ENCODE results near the gene ULK4. TPM values are rescaled to one million over a fixed set of nuclear protein-coding genes. Genes with fewer than 3 reads are reported as not detected.

ULK4 gene
- total and polyA plus RNA-seq, 12 donors, result 1.6 to 24.5 (median 6.9) TPM

DNA sequence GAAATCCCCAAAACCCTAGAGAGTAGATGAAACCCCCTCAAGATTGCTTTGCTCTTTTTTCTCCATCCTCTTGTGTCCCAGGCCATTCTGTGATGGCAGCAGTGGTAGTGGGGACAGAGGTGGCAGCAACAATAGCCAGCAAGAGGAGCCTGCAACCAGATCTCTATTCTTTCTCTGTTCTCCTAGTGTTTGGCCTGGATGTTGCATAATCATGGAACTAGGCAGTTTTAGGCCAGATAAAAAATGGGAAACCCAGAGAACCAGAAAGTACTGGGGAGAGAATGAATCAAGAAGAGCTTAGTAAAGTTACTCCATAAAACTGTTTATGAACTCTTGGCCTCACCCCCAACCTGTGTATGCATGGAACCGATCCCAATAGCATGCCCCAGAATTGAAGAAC is 710.3 kb downstream of the ULK4 start:
- no peak overlapping the region for H3K4me3 ChIP-seq
- no peak overlapping the region for H3K27ac ChIP-seq
- H3K36me3 ChIP-seq (replicated peaks in 1 of 2), result no peaks in the 10 kb centered on the region
- no peaks in the 10 kb centered on the region for H3K9me3 ChIP-seq (replicated peaks in 1 of 3)
- no peaks in the 10 kb centered on the region for H3K4me1 ChIP-seq (replicated peaks in 1 of 2)
- intact Hi-C loops (cut with DNase I), result no loop called here
- no peak for DNase-seq
- TF ChIP-seq, protein P1, sequence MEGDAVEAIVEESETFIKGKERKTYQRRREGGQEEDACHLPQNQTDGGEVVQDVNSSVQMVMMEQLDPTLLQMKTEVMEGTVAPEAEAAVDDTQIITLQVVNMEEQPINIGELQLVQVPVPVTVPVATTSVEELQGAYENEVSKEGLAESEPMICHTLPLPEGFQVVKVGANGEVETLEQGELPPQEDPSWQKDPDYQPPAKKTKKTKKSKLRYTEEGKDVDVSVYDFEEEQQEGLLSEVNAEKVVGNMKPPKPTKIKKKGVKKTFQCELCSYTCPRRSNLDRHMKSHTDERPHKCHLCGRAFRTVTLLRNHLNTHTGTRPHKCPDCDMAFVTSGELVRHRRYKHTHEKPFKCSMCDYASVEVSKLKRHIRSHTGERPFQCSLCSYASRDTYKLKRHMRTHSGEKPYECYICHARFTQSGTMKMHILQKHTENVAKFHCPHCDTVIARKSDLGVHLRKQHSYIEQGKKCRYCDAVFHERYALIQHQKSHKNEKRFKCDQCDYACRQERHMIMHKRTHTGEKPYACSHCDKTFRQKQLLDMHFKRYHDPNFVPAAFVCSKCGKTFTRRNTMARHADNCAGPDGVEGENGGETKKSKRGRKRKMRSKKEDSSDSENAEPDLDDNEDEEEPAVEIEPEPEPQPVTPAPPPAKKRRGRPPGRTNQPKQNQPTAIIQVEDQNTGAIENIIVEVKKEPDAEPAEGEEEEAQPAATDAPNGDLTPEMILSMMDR (IDR thresholded peaks at IDR 0.05), result no peak
- TF ChIP-seq POLR2A (IDR thresholded peaks at IDR 0.05), result no peak
- no peaks in the 10 kb centered on the region for H3K27me3 ChIP-seq
- WGBS, 4 donors, result 88 to 100% (median 98%) methylated on average over 1 of the region's 1 CpG

GRCh38 chr3:41250825-41251224 is 711.1 kb downstream of the ULK4 start:
- H3K36me3 ChIP-seq (replicated peaks in 1 of 2), result no peaks in the 10 kb centered on the region
- H3K27me3 ChIP-seq, result no peaks in the 10 kb centered on the region
- DNase-seq, result no peak
- no peak overlapping the region for H3K4me3 ChIP-seq
- TF ChIP-seq, protein P1 (IDR thresholded peaks at IDR 0.05), result no peak
- no peak for TF ChIP-seq POLR2A (IDR thresholded peaks at IDR 0.05)
- H3K9me3 ChIP-seq (replicated peaks in 1 of 3), result no peaks in the 10 kb centered on the region
- H3K4me1 ChIP-seq (replicated peaks in 1 of 2), result no peaks in the 10 kb centered on the region
- H3K27ac ChIP-seq, result no peak overlapping the region
- 81 to 94% (median 88%) methylated on average over 2 of the region's 2 CpGs for WGBS, 4 donors
- intact Hi-C loops (cut with DNase I), result no loop called here

DNA sequence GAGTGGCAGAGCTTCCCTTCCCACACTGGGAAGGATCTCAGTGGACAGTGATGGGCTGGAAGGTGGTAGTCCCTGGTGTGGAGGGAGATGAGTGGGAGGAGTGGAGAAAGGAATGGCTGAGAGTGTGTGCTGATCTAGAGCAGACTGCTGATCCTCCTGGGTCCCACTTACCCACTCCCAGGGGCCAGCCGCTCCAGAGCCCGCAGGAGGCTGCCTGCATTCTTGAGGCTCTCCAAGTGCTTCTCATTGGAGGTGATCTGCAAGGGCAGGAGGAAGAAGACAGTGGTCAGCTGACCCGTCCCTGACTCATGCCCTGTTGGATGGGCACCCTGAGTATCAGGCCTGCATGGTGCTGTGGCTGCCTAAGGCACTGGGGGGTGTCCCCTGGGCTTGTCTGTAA is 712.6 kb downstream of the ULK4 start:
- WGBS, 4 donors, result 91 to 100% (median 94%) methylated on average over 3 of the region's 3 CpGs
- Histone ChIP-seq H3K27ac (no peak overlapping the region), H3K36me3 (replicated peaks in 1 of 2) (peaks cover 0 to 10% of the 10 kb centered on the region in 2 donors), H3K4me1 (replicated peaks in 1 of 2) (no peaks in the 10 kb centered on the region), H3K9me3 (replicated peaks in 1 of 3) (no peaks in the 10 kb centered on the region), H3K4me3 (no peak overlapping the region), H3K27me3 (no peaks in the 10 kb centered on the region)
- no peak for TF ChIP-seq POLR2A (IDR thresholded peaks at IDR 0.05)
- TF ChIP-seq, protein P1 (IDR thresholded peaks at IDR 0.05), result no peak
- intact Hi-C loops (cut with DNase I), result no loop called here
- no peak for DNase-seq

DNA sequence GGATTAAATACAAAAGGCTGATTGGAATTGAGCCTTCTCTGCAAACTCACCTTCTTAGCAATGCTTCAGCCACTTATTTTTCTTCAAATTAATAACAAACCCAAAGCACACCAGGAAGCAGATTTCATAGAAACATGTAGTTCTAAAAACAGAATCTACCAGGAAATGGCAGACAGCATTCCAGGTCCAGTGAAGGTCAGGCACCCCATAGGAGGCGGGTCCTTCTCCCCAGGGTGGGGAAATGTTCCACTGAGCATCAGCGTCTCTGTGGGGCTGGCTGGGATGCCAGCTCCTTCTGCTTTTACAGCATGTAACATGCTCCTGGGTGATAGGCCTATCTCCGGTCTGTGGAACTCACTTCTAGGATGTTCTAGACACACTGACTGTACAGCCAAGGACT is 713.4 kb downstream of the ULK4 start:
- H3K9me3 ChIP-seq (replicated peaks in 1 of 3), result no peaks in the 10 kb centered on the region
- no peak for DNase-seq
- H3K27ac ChIP-seq, result no peak overlapping the region
- no peaks in the 10 kb centered on the region for H3K4me1 ChIP-seq (replicated peaks in 1 of 2)
- H3K27me3 ChIP-seq, result no peaks in the 10 kb centered on the region
- no peak overlapping the region for H3K4me3 ChIP-seq
- H3K36me3 ChIP-seq (replicated peaks in 1 of 2), result peaks cover 0 to 10% of the 10 kb centered on the region in 2 donors
- TF ChIP-seq, protein P1 (IDR thresholded peaks at IDR 0.05), result no peak
- no peak for TF ChIP-seq POLR2A (IDR thresholded peaks at IDR 0.05)
- intact Hi-C loops (cut with DNase I), result no loop called here
- WGBS, 4 donors, result 58 to 75% (median 72%) methylated on average over 2 to 3 of the region's 3 CpGs
